GM12878 (cell line): Measurements from ENCODE around the gene FETUB. TPM values are rescaled to one million over a fixed set of nuclear protein-coding genes. Genes with fewer than 3 reads are reported as not detected.

ENCODE experiments used
- ATAC-seq: fragments of 200-7000 bp; cut with Tn5 transposase; 3 replicates; pipeline ENCODE4 v1.9.1; 2020; ENCODE audit warnings: mild to moderate bottlenecking, moderate library complexity
- BruUV-seq: library from RNA; stranded (reverse); fragments of 400-500 nt; replicated peaks from 2 replicates; lab custom pipeline; 2021; lab: Mats Ljungman, UMichigan
- CTCF ChIA-PET: fragments of 300-600 bp; sonication (Branson Sonifier 250); formaldehyde crosslinking; extraction: SDS; loops from one replicate; lab custom pipeline; 2021; ENCODE audit warnings: inconsistent platforms; lab: Yijun Ruan, JAX
- POLR2A ChIA-PET: fragments of 350-600 bp; formaldehyde crosslinking; extraction: SDS; loops from one replicate; lab custom pipeline; 2021; ENCODE audit warnings: inconsistent platforms; lab: Charles Lee
- RAD21 ChIA-PET: fragments of 300-600 bp; sonication (Branson Sonifier 250); formaldehyde crosslinking; loops from one replicate; lab custom pipeline; 2023; ENCODE audit warnings: antibody characterized with exemption; ENCODE audit not compliant: unreplicated experiment; lab: Charles Lee
- SMC1A ChIA-PET: fragments of 300-600 bp; sonication (Branson Sonifier 250); formaldehyde crosslinking; loops from one replicate; lab custom pipeline; 2023; ENCODE audit not compliant: unreplicated experiment, uncharacterized antibody; lab: Charles Lee
- DNase-seq: peaks from one replicate; pipeline ENCODE4 v3.0.0-alpha.2; 2011; ENCODE audit warnings: low read depth, low spot score
- FAIRE-seq: peaks from 3 replicates; lab custom pipeline; 2011; peaks lifted over from hg19 to GRCh38; lab: Jason Lieb, UNC
- H2AFZ ChIP-seq: 2 replicates; pipeline ENCODE4 v1.6.0; 2011; ENCODE audit warnings: low read depth, low read length, control low read depth; ENCODE audit not compliant: control insufficient read depth
- H3K27ac ChIP-seq: 2 replicates; pipeline ENCODE4 v1.5.1; 2011; ENCODE audit warnings: control low read depth; ENCODE audit not compliant: control insufficient read depth, insufficient read depth
- H3K27me3 ChIP-seq, 2 experiments: replicated peaks in 1 of 2; 2 replicates each; pipeline versions ENCODE4 v1.6.0 to v1.6.1; 2011; ENCODE audit warnings: low read length in 1 of 2; ENCODE audit not compliant: control insufficient read depth in 2 of 2, insufficient read depth in 2 of 2
- H3K36me3 ChIP-seq, 2 experiments: 2 replicates each; pipeline ENCODE4 v1.5.1; 2011; ENCODE audit warnings: low read length in 1 of 2; ENCODE audit not compliant: control insufficient read depth in 2 of 2, insufficient read depth in 2 of 2
- H3K4me1 ChIP-seq: 2 replicates; pipeline ENCODE4 v1.6.1; 2011; ENCODE audit warnings: mild to moderate bottlenecking, low read length, moderate library complexity, mixed read lengths; ENCODE audit not compliant: control insufficient read depth, insufficient read depth
- H3K4me2 ChIP-seq: 2 replicates; pipeline ENCODE4 v1.6.0; 2011; ENCODE audit warnings: control low read depth; ENCODE audit not compliant: control insufficient read depth, insufficient read depth
- H3K4me3 ChIP-seq: fragments of 200-600 bp; sonication (generic); 2 replicates; pipeline ENCODE4 v1.5.1; 2016
- H3K79me2 ChIP-seq: 2 replicates; pipeline ENCODE4 v1.6.0; 2011; ENCODE audit warnings: low read length; ENCODE audit not compliant: control insufficient read depth, insufficient read depth
- H3K9ac ChIP-seq: 2 replicates; pipeline ENCODE4 v1.8.0; 2011; ENCODE audit warnings: low read length, control low read depth, mixed read lengths; ENCODE audit not compliant: control insufficient read depth, insufficient read depth
- H3K9me3 ChIP-seq: replicated peaks from 3 replicates; pipeline ENCODE4 v1.5.1; 2011; ENCODE audit warnings: mild to moderate bottlenecking, low read length; ENCODE audit not compliant: control insufficient read depth, insufficient read depth
- H4K20me1 ChIP-seq: 2 replicates; pipeline ENCODE4 v1.6.0; 2011; ENCODE audit not compliant: control insufficient read depth, insufficient read depth
- ATF3 ChIP-seq: IDR thresholded peaks from 2 replicates; pipeline ENCODE4 v1.6.1; 2011; ENCODE audit warnings: low read depth, mild to moderate bottlenecking, low read length, moderate library complexity, borderline replicate concordance; ENCODE audit errors: extremely low read depth
- CBFB ChIP-seq: IDR thresholded peaks from 2 replicates; pipeline ENCODE4 v1.6.1; 2016; ENCODE audit warnings: antibody characterized with exemption, low read depth
- E2F8 ChIP-seq: fragments of 450-650 bp; IDR thresholded peaks from 2 replicates; pipeline ENCODE4 v1.6.1; 2018; ENCODE audit warnings: mild to moderate bottlenecking, low read depth, moderate library complexity; ENCODE audit not compliant: partially characterized antibody
- E4F1 ChIP-seq: fragments of 450-650 bp; IDR thresholded peaks from 2 replicates; pipeline ENCODE4 v1.6.1; 2018; ENCODE audit warnings: borderline replicate concordance, mild to moderate bottlenecking; ENCODE audit not compliant: partially characterized antibody
- MAX ChIP-seq: IDR thresholded peaks from 2 replicates; pipeline ENCODE4 v1.6.1; 2012; ENCODE audit warnings: low read depth, low read length, improper control_type of control experiment
- MXI1 ChIP-seq: fragments of 150-350 bp; IDR thresholded peaks from 2 replicates; pipeline ENCODE4 v1.6.1; 2011; ENCODE audit warnings: low read depth, mild to moderate bottlenecking, inconsistent platforms, low read length, improper control_type of control experiment
- NFIC ChIP-seq: IDR thresholded peaks from 2 replicates; pipeline ENCODE4 v1.6.1; 2012; ENCODE audit warnings: low read depth, mild to moderate bottlenecking, inconsistent platforms, low read length, moderate library complexity
- NFYB ChIP-seq: IDR thresholded peaks from 2 replicates; pipeline ENCODE4 v1.6.1; 2011; ENCODE audit warnings: low read depth, mild to moderate bottlenecking, low read length, improper control_type of control experiment, moderate library complexity; ENCODE audit not compliant: insufficient read depth
- SMAD1 ChIP-seq: fragments of 450-650 bp; IDR thresholded peaks from 2 replicates; pipeline ENCODE4 v1.6.1; 2018; ENCODE audit warnings: mild to moderate bottlenecking, low read depth; ENCODE audit not compliant: partially characterized antibody
- STAT1 ChIP-seq: fragments of 450-650 bp; conservative IDR thresholded peaks from 2 replicates; pipeline ENCODE4 v1.6.1; 2014; ENCODE audit warnings: antibody characterized with exemption, mild to moderate bottlenecking
- SUPT20H ChIP-seq: IDR thresholded peaks from 2 replicates; pipeline ENCODE4 v1.6.1; 2011; ENCODE audit warnings: low read depth, mild to moderate bottlenecking, low read length, moderate library complexity, borderline replicate concordance; ENCODE audit not compliant: control insufficient read depth
- SUZ12 ChIP-seq: fragments of 200-600 bp; sonication (generic); IDR thresholded peaks from one replicate; pipeline ENCODE4 v1.6.1; 2018; ENCODE audit warnings: antibody characterized with exemption, mild to moderate bottlenecking; ENCODE audit not compliant: unreplicated experiment
- TCF3 ChIP-seq: IDR thresholded peaks from 2 replicates; pipeline ENCODE4 v1.6.1; 2012; ENCODE audit warnings: low read depth, mild to moderate bottlenecking, low read length, borderline replicate concordance; ENCODE audit not compliant: insufficient read depth
- TCF7 ChIP-seq: IDR thresholded peaks from 2 replicates; pipeline ENCODE4 v1.6.1; 2014; ENCODE audit warnings: antibody characterized with exemption, borderline replicate concordance
- YBX1 ChIP-seq: fragments of 450-650 bp; IDR thresholded peaks from 2 replicates; pipeline ENCODE4 v1.6.1; 2016; ENCODE audit warnings: antibody characterized with exemption
- YY1 ChIP-seq: IDR thresholded peaks from 2 replicates; pipeline ENCODE4 v1.6.1; 2011; ENCODE audit warnings: low read depth, mild to moderate bottlenecking, low read length
- ZNF274 ChIP-seq: IDR thresholded peaks from one replicate; pipeline ENCODE4 v1.8.0; 2011; ENCODE audit not compliant: insufficient read length, insufficient read depth
- ZNF622 ChIP-seq: fragments of 450-650 bp; IDR thresholded peaks from 2 replicates; pipeline ENCODE4 v1.6.1; 2017; ENCODE audit warnings: mild to moderate bottlenecking, inconsistent platforms
- ZZZ3 ChIP-seq: IDR thresholded peaks from 2 replicates; pipeline ENCODE4 v1.6.1; 2011; ENCODE audit warnings: low read depth; ENCODE audit not compliant: control insufficient read depth, insufficient read length
- WGBS: methylation state at CpG from one replicate; pipeline ENCODE4 v1.1.6; 2016; ENCODE audit warnings: low lambda C conversion rate; ENCODE audit not compliant: insufficient replicate concordance, insufficient coverage; ENCODE audit errors: missing lambda C conversion rate; 5-methylcytosine and 5-hydroxymethylcytosine counted together
- in situ Hi-C: fragments of 300-500 bp; cut with MboI; formaldehyde crosslinking; loops from 9 replicates; pipeline ENCODE4 v1.14.3; 2018; ENCODE audit warnings: mixed read lengths
- intact Hi-C: fragments of 100-400 bp; cut with micrococcal nuclease; formaldehyde crosslinking; loops from one replicate; pipeline ENCODE4 v1.14.2; 2022; ENCODE audit not compliant: unreplicated experiment
- polyA plus RNA-seq, 11 experiments: library from polyadenylated mRNA; depleted of rRNA in 4 of 11; unstranded in 6 of 11; stranded (reverse) in 5 of 11; fragments of >200 nt; fragmentation: Nextera tagmentation in 4 of 11; fragmentation: Illumina TruSeq in 1 of 11; extraction: Ambion mirVana in 4 of 11; extraction: Trizol in 1 of 11; gene quantifications; 1 replicate in 1 of 11; 2 replicates in 10 of 11; pipeline versions ENCODE4 v1.2.1 to v1.2.3, GENCODE V29; 2011 to 2016; ENCODE audit warnings: inconsistent platforms in 2 of 11, missing spikeins in 2 of 11, low read depth in 1 of 11
- total RNA-seq, 4 experiments: library from RNA; depleted of rRNA in 3 of 4; stranded (reverse); fragments of >200 nt in 3 of 4; fragmentation: Illumina TruSeq in 1 of 4; extraction: Trizol in 1 of 4; gene quantifications; 2 replicates each; pipeline versions ENCODE4 v1.2.1 to v1.2.3, GENCODE V29; 2013 to 2021

FETUB gene
- total and polyA plus RNA-seq, 10 of the 15 experiments (the other 5 are each of a cell fraction or from before 2014, with no cell fraction given) = not detected

DNA sequence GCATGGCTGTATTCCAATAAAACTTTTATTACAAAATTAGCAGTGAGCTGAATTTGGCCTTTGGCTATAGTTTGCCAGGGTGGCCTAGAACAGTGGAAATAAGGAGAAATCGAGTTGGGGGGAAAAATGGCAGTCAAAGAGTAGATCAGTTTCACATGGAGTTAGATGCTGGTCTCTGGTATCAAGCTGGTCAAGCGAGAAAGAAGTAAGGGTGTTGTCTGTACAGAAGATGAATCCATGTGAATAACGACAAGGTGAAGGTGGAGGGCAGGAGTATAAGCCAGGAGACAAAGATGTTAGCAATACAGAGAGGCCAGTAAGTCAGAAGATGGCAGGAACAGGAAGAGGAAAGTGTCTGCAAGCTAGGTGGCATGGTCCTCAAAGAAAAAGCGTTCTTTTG lies 15.6 kb upstream of the FETUB start (continued):
- TF ChIP-seq E4F1 (no peak), NFIC (no peak), SMAD1 (no peak), ZNF622 (no peak), ATF3 (no peak), TCF3 (no peak), YY1 (no peak)

GRCh38 chr3:186625600-186626042 lies 14.6 kb upstream of the FETUB start:
- H3K36me3 ChIP-seq = no peaks in the 10 kb centered on the region
- ChIA-PET POLR2A (no interaction called here), RAD21 (interaction anchor here (1.8 kb wide), 1 partner anchor 9 kb away, joined by 4 read pairs; no protein-coding TSS in a partner anchor), CTCF (interaction anchor here (0.9 to 3.8 kb wide), 4 partner anchors 10 to 145 kb away, joined by 3 to 35 read pairs (median 3); no protein-coding TSS in a partner anchor), SMC1A (no interaction called here)
- H3K4me3 ChIP-seq = no peak overlapping the region
- ATAC-seq = no peak
- BruUV-seq = no TSS peak
- no peak for FAIRE-seq
- intact Hi-C loops = no loop called here
- DNase-seq = no peak
- in situ Hi-C loops = no loop called here
- no peaks in the 10 kb centered on the region; a peak in 2 of 4 replicates for H3K27me3 ChIP-seq
- H3K4me1 ChIP-seq = no peaks in the 10 kb centered on the region
- H4K20me1 ChIP-seq = no peaks in the 10 kb centered on the region
- no peak overlapping the region for H3K27ac ChIP-seq
- WGBS = 48% methylated on average over 4 of the region's 4 CpGs
- H2AFZ ChIP-seq = no peak overlapping the region
- H3K79me2 ChIP-seq = no peaks in the 10 kb centered on the region
- no peaks in the 10 kb centered on the region for H3K9me3 ChIP-seq
- no peak overlapping the region for H3K9ac ChIP-seq
- H3K4me2 ChIP-seq = no peak overlapping the region
- TF ChIP-seq NFYB (no peak), ZNF274 (no peak), SUPT20H (no peak), YBX1 (no peak), CBFB (no peak), E2F8 (no peak), TCF7 (no peak), SUZ12 (no peak), ZZZ3 (no peak), STAT1 (no peak), MXI1 (no peak), NFIC (no peak), MAX (no peak)
